Transverse colon (tissue), 4 donors: ENCODE data around the gene COLEC12. TPM values are rescaled to one million over a fixed set of nuclear protein-coding genes. Genes with fewer than 3 reads are reported as not detected.
A peak's percentile ranks its signal among the peaks of the same experiment; 100 is the strongest.

Source experiments
- DNase-seq: peaks from one replicate; pipeline ENCODE4 v3.0.0-alpha.2; 2019
- H3K27ac ChIP-seq, 4 donors: fragments of 200-600 bp; sonication (generic); 2 replicates each; pipeline ENCODE4 v1.5.1; 2016 to 2018; ENCODE audit warnings: inconsistent platforms in 4 of 4
- H3K27me3 ChIP-seq: fragments of 200-600 bp; sonication (generic); 2 replicates; pipeline ENCODE4 v1.5.1; 2017; ENCODE audit warnings: inconsistent platforms
- H3K36me3 ChIP-seq, 4 donors: fragments of 200-600 bp; sonication (generic); 2 replicates each; pipeline ENCODE4 v1.5.1; 2017 to 2019; ENCODE audit warnings: inconsistent platforms in 4 of 4
- H3K4me1 ChIP-seq, 4 donors: fragments of 200-600 bp; sonication (generic); 2 replicates each; pipeline ENCODE4 v1.5.1; 2017 to 2020; ENCODE audit warnings: inconsistent platforms in 4 of 4
- H3K4me3 ChIP-seq, 4 donors: fragments of 200-600 bp; sonication (generic); 1 replicate in 1 of 4; 2 replicates in 3 of 4; pipeline versions ENCODE4 v1.5.1 to v1.6.1; 2017 to 2019; ENCODE audit warnings: inconsistent platforms in 4 of 4
- H3K9me3 ChIP-seq, 2 donors: fragments of 200-600 bp; sonication (generic); 2 replicates each; pipeline ENCODE4 v1.5.1; 2017 to 2019; ENCODE audit warnings: inconsistent platforms in 2 of 2
- CTCF ChIP-seq, 5 experiments: fragments of 200-600 bp in 3 of 5; fragments of 450-650 bp in 2 of 5; sonication (generic) in 3 of 5; IDR thresholded peaks; 1 replicate in 2 of 5; 2 replicates in 3 of 5; pipeline ENCODE4 v1.5.1; 2016 to 2017; ENCODE audit warnings: antibody characterized with exemption in 5 of 5, inconsistent platforms in 3 of 5, mild to moderate bottlenecking in 2 of 5, moderate library complexity in 1 of 5
- EP300 ChIP-seq: sonication (generic); formaldehyde crosslinking; IDR thresholded peaks from one replicate; pipeline ENCODE4 v1.6.1; 2017; ENCODE audit warnings: antibody characterized with exemption, low read depth
- POLR2A ChIP-seq: fragments of 450-650 bp; IDR thresholded peaks from one replicate; pipeline ENCODE4 v1.6.1; 2016; ENCODE audit warnings: antibody characterized with exemption, mild to moderate bottlenecking, moderate library complexity
- POLR2AphosphoS5 ChIP-seq, 3 donors: sonication (generic); formaldehyde crosslinking; IDR thresholded peaks; one replicate each; pipeline ENCODE4 v1.6.1; 2016; ENCODE audit warnings: antibody characterized with exemption in 3 of 3
- WGBS, 2 donors: methylation state at CpG; one replicate each; pipeline ENCODE4 v1.1.5; 2018; ENCODE audit warnings: low coverage in 1 of 2; 5-methylcytosine and 5-hydroxymethylcytosine counted together
- in situ Hi-C, 4 donors: fragments of 200-750 bp; cut with MboI; loops; one replicate each; pipeline versions ENCODE4 v1.15.0 to v1.15.1; 2017; ENCODE audit warnings: low sequenced_read_pairs in 3 of 4, low pct_ligation_motif_present in 1 of 4, low pct_unique_long_range_greater_than_20kb in 1 of 4
- intact Hi-C: fragments of 100-400 bp; cut with DNase I; formaldehyde crosslinking; loops from one replicate; pipeline ENCODE4 v1.15.1; 2023; ENCODE audit warnings: low total_unique reads
- total RNA-seq, 4 donors: library from RNA; depleted of rRNA; stranded (reverse); fragments of >200 nt; gene quantifications; one replicate each; pipeline ENCODE4 v1.1.0, GENCODE V29; 2016

Gene COLEC12
- total RNA-seq, 4 donors from 2014 or later, result 1.4 to 7.8 (median 2.8) TPM

DNA sequence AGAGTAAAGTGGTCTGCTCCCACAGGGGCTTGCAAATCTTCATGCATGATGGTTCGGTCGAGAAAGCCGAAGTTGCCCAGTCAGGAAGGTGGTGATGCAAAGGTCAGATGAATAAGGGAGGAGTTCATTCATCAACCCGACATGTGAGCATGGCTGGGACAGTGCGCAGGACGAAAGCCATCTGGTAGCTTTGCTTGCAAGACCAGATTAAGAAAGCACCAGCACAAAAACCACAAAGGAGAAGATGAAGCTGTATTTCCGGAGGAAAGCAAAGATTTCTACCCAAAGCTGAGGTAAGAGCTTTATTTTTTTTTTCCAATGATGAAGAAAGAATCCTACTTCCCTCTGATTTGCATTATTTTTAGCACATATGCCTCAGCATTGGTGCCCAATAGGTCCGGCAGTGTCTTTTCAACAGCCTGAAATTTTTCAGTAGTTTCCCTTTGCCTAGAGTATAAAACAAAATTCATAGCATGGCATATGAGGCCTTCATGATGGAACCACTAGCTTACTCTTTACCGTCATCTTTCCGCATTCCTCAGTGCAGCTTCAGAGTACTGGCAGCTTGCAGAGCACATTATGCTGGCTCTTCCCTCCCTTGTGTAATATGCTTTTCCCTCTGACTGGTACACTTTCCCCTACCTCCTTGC lies 120.7 kb downstream of the COLEC12 start:
- TF ChIP-seq POLR2AphosphoS5 (IDR thresholded peaks at IDR 0.05) (no peak), EP300 (no peak), POLR2A (no peak), CTCF (IDR thresholded peaks at IDR 0.05) (no peak)
- H3K9me3 ChIP-seq, result no peaks in the 10 kb centered on the region
- DNase-seq, result no peak
- H3K27ac ChIP-seq, result peak overlapping the region in 1 of 4 donors; percentile 19
- WGBS, 2 donors, result 77 to 84% methylated on average over 4 to 10 of the region's 10 CpGs
- H3K27me3 ChIP-seq, result no peaks in the 10 kb centered on the region
- intact Hi-C loops (no loop called here), in situ Hi-C loops (no loop called here)
- H3K4me3 ChIP-seq, result no peak overlapping the region
- H3K4me1 ChIP-seq, result peaks cover 9 to 27% (median 11%) of the 10 kb centered on the region in 4 donors
- no peaks in the 10 kb centered on the region for H3K36me3 ChIP-seq

GRCh38 chr18:378079-378478 lies 122.4 kb downstream of the COLEC12 start:
- Histone ChIP-seq H3K4me3 (no peak overlapping the region), H3K4me1 (peaks cover 9 to 34% (median 14%) of the 10 kb centered on the region in 4 donors), H3K36me3 (no peaks in the 10 kb centered on the region), H3K27ac (peak overlapping the region in 3 of 4 donors; percentile 4 to 26 (median 16)), H3K9me3 (no peaks in the 10 kb centered on the region), H3K27me3 (no peaks in the 10 kb centered on the region)
- intact Hi-C loops (no loop called here), in situ Hi-C loops (no loop called here)
- TF ChIP-seq POLR2A (no peak), POLR2AphosphoS5 (IDR thresholded peaks at IDR 0.05) (no peak), EP300 (no peak), CTCF (IDR thresholded peaks at IDR 0.05) (no peak)
- WGBS, 2 donors, result 70 to 73% methylated on average over 5 to 8 of the region's 8 CpGs
- DNase-seq, result no peak

DNA sequence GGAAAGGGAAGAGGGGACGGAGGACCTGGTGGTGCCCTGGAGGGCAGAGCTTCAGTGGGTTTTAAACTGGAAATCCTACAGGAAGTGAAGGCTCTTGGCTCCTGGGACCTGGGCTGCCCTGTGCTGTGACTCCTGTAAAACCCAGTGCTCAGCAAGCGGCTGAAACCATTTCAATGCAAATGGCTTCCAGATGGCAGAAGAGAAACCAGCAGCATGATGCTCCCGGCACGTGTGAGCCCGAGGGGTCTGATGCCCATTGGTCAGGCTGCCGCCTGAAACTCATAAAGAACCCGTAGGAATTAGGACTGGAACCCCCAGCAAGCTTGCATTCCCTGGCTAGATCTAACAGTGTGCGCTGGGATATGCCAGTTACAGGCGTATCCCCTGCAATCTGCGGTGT lies 123.4 kb downstream of the COLEC12 start:
- no peak for DNase-seq
- intact Hi-C loops, result no loop called here
- H3K27ac ChIP-seq, result peak overlapping the region in 2 of 4 donors; percentile 26 to 39
- H3K4me3 ChIP-seq, result no peak overlapping the region
- WGBS, 2 donors, result 82 to 100% methylated on average over 3 to 10 of the region's 10 CpGs
- H3K4me1 ChIP-seq, result peaks cover 9 to 34% (median 14%) of the 10 kb centered on the region in 4 donors
- H3K9me3 ChIP-seq, result no peaks in the 10 kb centered on the region
- H3K36me3 ChIP-seq, result no peaks in the 10 kb centered on the region
- no peaks in the 10 kb centered on the region for H3K27me3 ChIP-seq
- in situ Hi-C loops, result no loop called here
- TF ChIP-seq CTCF (IDR thresholded peaks at IDR 0.05), result no peak
- no peak for TF ChIP-seq POLR2AphosphoS5 (IDR thresholded peaks at IDR 0.05)
- no peak for TF ChIP-seq POLR2A
- TF ChIP-seq EP300, result no peak

DNA sequence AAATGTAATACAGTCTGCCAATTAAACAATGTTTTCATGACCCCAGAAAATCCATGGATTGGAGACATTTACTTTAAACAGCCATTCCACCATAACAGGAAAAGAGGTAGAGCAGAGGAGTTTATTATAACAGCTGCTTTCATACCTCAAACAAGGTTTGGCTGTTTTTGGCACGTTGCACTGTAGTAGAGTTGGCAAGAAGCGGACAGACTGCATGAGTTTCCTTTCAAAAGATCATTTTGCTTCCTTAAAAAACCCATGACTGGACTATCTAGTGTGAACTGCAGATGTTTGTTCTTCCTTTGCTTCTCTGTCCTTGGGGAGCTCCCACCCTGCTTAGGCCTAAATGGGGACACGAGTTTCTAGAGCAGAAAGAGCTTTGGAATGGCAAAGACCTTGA lies 124.2 kb downstream of the COLEC12 start:
- no peaks in the 10 kb centered on the region for H3K36me3 ChIP-seq
- no peak for TF ChIP-seq POLR2A
- no peak for TF ChIP-seq POLR2AphosphoS5 (IDR thresholded peaks at IDR 0.05)
- no peak for TF ChIP-seq CTCF (IDR thresholded peaks at IDR 0.05)
- TF ChIP-seq EP300, result no peak
- peak overlapping the region; percentile 26 to 40 (median 34) for H3K27ac ChIP-seq
- peaks cover 11 to 41% (median 15%) of the 10 kb centered on the region in 4 donors for H3K4me1 ChIP-seq
- H3K9me3 ChIP-seq, result no peaks in the 10 kb centered on the region
- WGBS, 2 donors, result 15% methylated on average over 3 of the region's 3 CpGs
- in situ Hi-C loops (no loop called here), intact Hi-C loops (no loop called here)
- no peak for DNase-seq
- no peak overlapping the region for H3K4me3 ChIP-seq
- H3K27me3 ChIP-seq, result no peaks in the 10 kb centered on the region
